ENCODE measurements around the gene GMPPB.

DNA sequence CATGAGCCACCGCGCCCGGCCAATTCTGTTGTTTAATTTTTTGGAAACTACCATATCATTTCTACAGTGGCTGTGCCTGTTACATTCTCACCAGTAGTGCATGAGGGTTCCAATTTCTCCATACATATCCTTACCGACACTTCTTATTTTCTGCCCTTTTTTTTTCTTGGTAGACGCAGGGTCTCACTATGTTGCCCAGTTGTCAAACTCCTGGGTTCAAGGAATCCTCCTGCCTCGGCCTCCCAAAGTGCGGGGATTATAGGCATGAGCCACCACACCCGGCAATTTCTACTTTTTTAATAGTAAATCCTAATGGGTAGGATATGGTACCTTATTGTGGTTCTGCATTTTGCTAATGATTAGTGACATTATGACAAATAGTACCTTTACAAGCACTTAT lies 13.9 kb downstream of the GMPPB start:
- no peak for TF ChIP-seq EZH2 (IDR thresholded peaks at IDR 0.05)
- TF ChIP-seq POLR2AphosphoS5 (IDR thresholded peaks at IDR 0.05; ENCODE audit: borderline replicate concordance, low read depth, low read length): no peak
- no peak for TF ChIP-seq FOXP2 (optimal IDR thresholded peaks at IDR 0.05; ENCODE audit: control extremely low read depth, extremely low read length, insufficient read depth)

Data from SK-N-MC (cell line).